ENCODE data around the gene TSPAN32. TPM values are rescaled to one million over a fixed set of nuclear protein-coding genes. Genes with fewer than 3 reads are reported as not detected.

The TSPAN32 gene
- total and polyA plus RNA-seq, 10 of the 15 experiments (the other 5 are each of a cell fraction or from before 2014, with no cell fraction given) = 0.08 TPM; not detected in 9

DNA sequence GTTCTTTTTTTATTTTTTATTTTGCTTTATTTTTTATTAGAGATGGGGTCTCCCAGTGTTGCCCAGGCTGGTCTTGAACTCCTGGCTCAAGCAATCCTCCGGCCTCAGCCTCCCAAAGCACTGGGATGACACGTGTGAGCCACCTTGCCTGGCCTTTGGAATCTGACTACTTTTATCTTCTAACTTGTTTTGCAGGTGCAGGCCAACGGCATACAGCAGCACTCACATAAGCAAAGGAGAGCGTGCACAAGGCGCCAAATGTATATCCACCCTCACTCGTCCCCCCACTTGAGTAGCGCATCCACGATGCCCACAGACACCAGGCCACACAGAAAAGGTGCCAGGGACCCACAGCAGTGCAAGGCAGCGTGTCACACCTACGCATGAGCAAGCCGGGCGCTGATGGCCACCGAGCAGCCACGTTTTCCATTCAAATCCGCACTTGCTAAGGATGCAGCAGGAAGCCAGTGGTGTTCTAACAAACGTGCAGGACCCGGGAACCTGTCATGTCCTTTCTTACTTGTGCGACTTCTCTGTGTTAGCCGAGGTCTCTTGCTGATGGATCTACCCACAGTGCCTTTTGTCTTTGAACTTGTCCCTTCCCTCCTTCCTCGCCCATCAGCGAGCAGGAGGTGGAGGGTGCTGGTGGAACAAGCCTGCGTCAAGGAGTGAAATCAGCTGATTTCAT lies 37.3 kb upstream of the TSPAN32 start:
- H3K9me3 ChIP-seq (replicated peaks; ENCODE audit: control insufficient read depth, insufficient read depth, low read length) = no peaks in the 10 kb centered on the region; the same call in 2 of the 3 replicates
- H3K4me1 ChIP-seq (ENCODE audit: control insufficient read depth, insufficient read depth, low read length) = peaks cover 15% of the 10 kb centered on the region
- no peaks in the 10 kb centered on the region for H3K79me2 ChIP-seq (ENCODE audit: control insufficient read depth, insufficient read depth, low read length)
- POLR2A ChIA-PET = no interaction called here
- ATAC-seq (no peak), DNase-seq (ENCODE audit: low read depth, low spot score) (no peak), FAIRE-seq (no peak)
- no peaks in the 10 kb centered on the region for H3K36me3 ChIP-seq (ENCODE audit: control insufficient read depth in 2 of 2, insufficient read depth in 2 of 2, low read length in 1 of 2)
- no peak overlapping the region for H2AFZ ChIP-seq (ENCODE audit: control insufficient read depth, low read depth, low read length)
- no peak overlapping the region for H3K27ac ChIP-seq (ENCODE audit: control insufficient read depth, insufficient read depth)
- no peak overlapping the region for H3K9ac ChIP-seq (ENCODE audit: control insufficient read depth, insufficient read depth, low read length)
- intact Hi-C loops (cut with micrococcal nuclease; ENCODE audit: unreplicated experiment) = no loop called here
- RAD21 ChIA-PET (ENCODE audit: unreplicated experiment) = no interaction called here
- SMC1A ChIA-PET (ENCODE audit: uncharacterized antibody, unreplicated experiment) = no interaction called here
- H3K4me2 ChIP-seq (ENCODE audit: control insufficient read depth, insufficient read depth) = no peak overlapping the region
- BruUV-seq (replicated peaks) = no TSS peak
- H4K20me1 ChIP-seq (ENCODE audit: control insufficient read depth, insufficient read depth) = no peaks in the 10 kb centered on the region
- TF ChIP-seq MXI1 (IDR thresholded peaks at IDR 0.05; ENCODE audit: low read depth, low read length) (no peak), EED (IDR thresholded peaks at IDR 0.05; ENCODE audit: low read depth) (no peak), SRF (IDR thresholded peaks at IDR 0.05; ENCODE audit: low read depth in 2 of 2, low read length in 2 of 2) (no peak), IKZF1 (conservative IDR thresholded peaks at IDR 0.05) (no peak), BMI1 (IDR thresholded peaks at IDR 0.05; ENCODE audit: borderline replicate concordance) (no peak), TARDBP (IDR thresholded peaks at IDR 0.05; ENCODE audit: borderline replicate concordance) (no peak), NBN (IDR thresholded peaks at IDR 0.05) (no peak), MEF2A (IDR thresholded peaks at IDR 0.05; ENCODE audit: insufficient read depth, low read depth, low read length) (no peak), SUPT20H (IDR thresholded peaks at IDR 0.05; ENCODE audit: borderline replicate concordance, control insufficient read depth, low read depth, low read length) (no peak), RFX5 (IDR thresholded peaks at IDR 0.05; ENCODE audit: low read depth, low read length) (no peak), ASH2L (IDR thresholded peaks at IDR 0.05; ENCODE audit: borderline replicate concordance, low read depth) (no peak), IKZF2 (IDR thresholded peaks at IDR 0.05) (no peak), EP300 (IDR thresholded peaks at IDR 0.05; ENCODE audit: borderline replicate concordance in 1 of 2, control insufficient read depth in 1 of 2, low read depth in 2 of 2, low read length in 2 of 2) (no peak)
- TF ChIP-seq, protein P1, sequence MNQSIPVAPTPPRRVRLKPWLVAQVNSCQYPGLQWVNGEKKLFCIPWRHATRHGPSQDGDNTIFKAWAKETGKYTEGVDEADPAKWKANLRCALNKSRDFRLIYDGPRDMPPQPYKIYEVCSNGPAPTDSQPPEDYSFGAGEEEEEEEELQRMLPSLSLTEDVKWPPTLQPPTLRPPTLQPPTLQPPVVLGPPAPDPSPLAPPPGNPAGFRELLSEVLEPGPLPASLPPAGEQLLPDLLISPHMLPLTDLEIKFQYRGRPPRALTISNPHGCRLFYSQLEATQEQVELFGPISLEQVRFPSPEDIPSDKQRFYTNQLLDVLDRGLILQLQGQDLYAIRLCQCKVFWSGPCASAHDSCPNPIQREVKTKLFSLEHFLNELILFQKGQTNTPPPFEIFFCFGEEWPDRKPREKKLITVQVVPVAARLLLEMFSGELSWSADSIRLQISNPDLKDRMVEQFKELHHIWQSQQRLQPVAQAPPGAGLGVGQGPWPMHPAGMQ (IDR thresholded peaks at IDR 0.05; ENCODE audit: borderline replicate concordance) = no peak
- TF ChIP-seq, protein P2, sequence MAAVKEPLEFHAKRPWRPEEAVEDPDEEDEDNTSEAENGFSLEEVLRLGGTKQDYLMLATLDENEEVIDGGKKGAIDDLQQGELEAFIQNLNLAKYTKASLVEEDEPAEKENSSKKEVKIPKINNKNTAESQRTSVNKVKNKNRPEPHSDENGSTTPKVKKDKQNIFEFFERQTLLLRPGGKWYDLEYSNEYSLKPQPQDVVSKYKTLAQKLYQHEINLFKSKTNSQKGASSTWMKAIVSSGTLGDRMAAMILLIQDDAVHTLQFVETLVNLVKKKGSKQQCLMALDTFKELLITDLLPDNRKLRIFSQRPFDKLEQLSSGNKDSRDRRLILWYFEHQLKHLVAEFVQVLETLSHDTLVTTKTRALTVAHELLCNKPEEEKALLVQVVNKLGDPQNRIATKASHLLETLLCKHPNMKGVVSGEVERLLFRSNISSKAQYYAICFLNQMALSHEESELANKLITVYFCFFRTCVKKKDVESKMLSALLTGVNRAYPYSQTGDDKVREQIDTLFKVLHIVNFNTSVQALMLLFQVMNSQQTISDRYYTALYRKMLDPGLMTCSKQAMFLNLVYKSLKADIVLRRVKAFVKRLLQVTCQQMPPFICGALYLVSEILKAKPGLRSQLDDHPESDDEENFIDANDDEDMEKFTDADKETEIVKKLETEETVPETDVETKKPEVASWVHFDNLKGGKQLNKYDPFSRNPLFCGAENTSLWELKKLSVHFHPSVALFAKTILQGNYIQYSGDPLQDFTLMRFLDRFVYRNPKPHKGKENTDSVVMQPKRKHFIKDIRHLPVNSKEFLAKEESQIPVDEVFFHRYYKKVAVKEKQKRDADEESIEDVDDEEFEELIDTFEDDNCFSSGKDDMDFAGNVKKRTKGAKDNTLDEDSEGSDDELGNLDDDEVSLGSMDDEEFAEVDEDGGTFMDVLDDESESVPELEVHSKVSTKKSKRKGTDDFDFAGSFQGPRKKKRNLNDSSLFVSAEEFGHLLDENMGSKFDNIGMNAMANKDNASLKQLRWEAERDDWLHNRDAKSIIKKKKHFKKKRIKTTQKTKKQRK (IDR thresholded peaks at IDR 0.05; ENCODE audit: low read depth, low read length) = no peak
- TF ChIP-seq, protein P3, sequence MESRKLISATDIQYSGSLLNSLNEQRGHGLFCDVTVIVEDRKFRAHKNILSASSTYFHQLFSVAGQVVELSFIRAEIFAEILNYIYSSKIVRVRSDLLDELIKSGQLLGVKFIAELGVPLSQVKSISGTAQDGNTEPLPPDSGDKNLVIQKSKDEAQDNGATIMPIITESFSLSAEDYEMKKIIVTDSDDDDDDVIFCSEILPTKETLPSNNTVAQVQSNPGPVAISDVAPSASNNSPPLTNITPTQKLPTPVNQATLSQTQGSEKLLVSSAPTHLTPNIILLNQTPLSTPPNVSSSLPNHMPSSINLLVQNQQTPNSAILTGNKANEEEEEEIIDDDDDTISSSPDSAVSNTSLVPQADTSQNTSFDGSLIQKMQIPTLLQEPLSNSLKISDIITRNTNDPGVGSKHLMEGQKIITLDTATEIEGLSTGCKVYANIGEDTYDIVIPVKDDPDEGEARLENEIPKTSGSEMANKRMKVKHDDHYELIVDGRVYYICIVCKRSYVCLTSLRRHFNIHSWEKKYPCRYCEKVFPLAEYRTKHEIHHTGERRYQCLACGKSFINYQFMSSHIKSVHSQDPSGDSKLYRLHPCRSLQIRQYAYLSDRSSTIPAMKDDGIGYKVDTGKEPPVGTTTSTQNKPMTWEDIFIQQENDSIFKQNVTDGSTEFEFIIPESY (IDR thresholded peaks at IDR 0.05) = no peak
- in situ Hi-C loops (cut with MboI) = no loop called here
- CTCF ChIA-PET = no interaction called here
- WGBS (ENCODE audit: insufficient coverage, insufficient replicate concordance, low lambda C conversion rate, missing lambda C conversion rate) = 67% methylated on average over 22 of the region's 22 CpGs
- H3K27me3 ChIP-seq (replicated peaks in 1 of 2; ENCODE audit: control insufficient read depth in 2 of 2, insufficient read depth in 2 of 2, low read length in 1 of 2) = no peaks in the 10 kb centered on the region; a peak in 1 of 4 replicates
- no peak overlapping the region for H3K4me3 ChIP-seq

Measured in GM12878 (cell line).